Measurements from ENCODE around the gene RSRC1. TPM values are rescaled to one million over a fixed set of nuclear protein-coding genes. Genes with fewer than 3 reads are reported as not detected.

RSRC1 gene
- polyA plus RNA-seq, 1 donor (not counting 4 experiments of a cell fraction or from before 2014, with no cell fraction given): 11.1 TPM

- Histone ChIP-seq H3K4me2 (ENCODE audit: control insufficient read depth, extremely low read depth, insufficient read depth, low read depth, low read length) (no peak overlapping the region), H3K79me2 (ENCODE audit: control insufficient read depth, insufficient read depth, low read length) (no peaks in the 10 kb centered on the region), H3K9me3 (ENCODE audit: control insufficient read depth, low read depth, low read length) (no peaks in the 10 kb centered on the region), H3K27me3 (ENCODE audit: control insufficient read depth, extremely low read depth, insufficient read depth, low read length) (no peaks in the 10 kb centered on the region), H3K27ac (ENCODE audit: control insufficient read depth, insufficient read depth, low read length) (no peak overlapping the region), H3K4me3 (ENCODE audit: control insufficient read depth in 2 of 3, extremely low read depth in 1 of 3, insufficient read depth in 2 of 3, low read depth in 1 of 3, low read length in 3 of 3) (no peak overlapping the region), H3K36me3 (ENCODE audit: control insufficient read depth in 2 of 2, extremely low read depth in 1 of 2, insufficient read depth in 2 of 2, low read length in 2 of 2) (no peaks in the 10 kb centered on the region), H3K9me1 (ENCODE audit: control insufficient read depth, extremely low read depth, insufficient read depth, low read length) (no peaks in the 10 kb centered on the region), H3K9ac (ENCODE audit: control insufficient read depth, extremely low read depth, insufficient read depth, low read length) (no peak overlapping the region), H4K20me1 (ENCODE audit: control insufficient read depth, extremely low read depth, insufficient read depth, low read length) (no peaks in the 10 kb centered on the region), H3K4me1 (ENCODE audit: control insufficient read depth, extremely low read depth, insufficient read depth, low read length) (no peaks in the 10 kb centered on the region), H2AFZ (ENCODE audit: control insufficient read depth, low read length) (no peak overlapping the region)
- FAIRE-seq (no peak), DNase-seq (ENCODE audit: low read depth, low spot score) (no peak)
- dilution Hi-C loops (cut with MboI; ENCODE audit: extremely low pct_ligation_motif_present, low sequenced_read_pairs): no loop called here
- no peak for TF ChIP-seq EZH2 (IDR thresholded peaks at IDR 0.05; ENCODE audit: low read length)
- TF ChIP-seq CTCF (optimal IDR thresholded peaks at IDR 0.05 in 1 of 3, IDR thresholded peaks at IDR 0.05 in 1 of 3, conservative IDR thresholded peaks at IDR 0.05 in 1 of 3; ENCODE audit: extremely low read depth in 1 of 3, insufficient read depth in 2 of 3, low read length in 3 of 3): no peak
Measured at GRCh38 chr3:158483701-158484235, 373.9 kb downstream of the RSRC1 start.

- TF ChIP-seq CTCF (optimal IDR thresholded peaks at IDR 0.05 in 1 of 3, IDR thresholded peaks at IDR 0.05 in 1 of 3, conservative IDR thresholded peaks at IDR 0.05 in 1 of 3; ENCODE audit: extremely low read depth in 1 of 3, insufficient read depth in 2 of 3, low read length in 3 of 3) (no peak), EZH2 (IDR thresholded peaks at IDR 0.05; ENCODE audit: low read length) (no peak)
- dilution Hi-C loops (cut with MboI; ENCODE audit: extremely low pct_ligation_motif_present, low sequenced_read_pairs): no loop called here
- FAIRE-seq: no peak
Measured at GRCh38 chr3:158486200-158486599, 376.3 kb downstream of the RSRC1 start.

More at GRCh38 chr3:158486200-158486599, 376.3 kb downstream of the RSRC1 start:
- no peaks in the 10 kb centered on the region for H4K20me1 ChIP-seq (ENCODE audit: control insufficient read depth, extremely low read depth, insufficient read depth, low read length)
- no peak overlapping the region for H3K27ac ChIP-seq (ENCODE audit: control insufficient read depth, insufficient read depth, low read length)
- H3K4me1 ChIP-seq (ENCODE audit: control insufficient read depth, extremely low read depth, insufficient read depth, low read length): no peaks in the 10 kb centered on the region
- H3K36me3 ChIP-seq (ENCODE audit: control insufficient read depth in 2 of 2, extremely low read depth in 1 of 2, insufficient read depth in 2 of 2, low read length in 2 of 2): no peaks in the 10 kb centered on the region
- DNase-seq (ENCODE audit: low read depth, low spot score): no peak
- H3K9me3 ChIP-seq (ENCODE audit: control insufficient read depth, low read depth, low read length): no peaks in the 10 kb centered on the region
- H2AFZ ChIP-seq (ENCODE audit: control insufficient read depth, low read length): no peak overlapping the region
- no peaks in the 10 kb centered on the region for H3K79me2 ChIP-seq (ENCODE audit: control insufficient read depth, insufficient read depth, low read length)
- H3K9me1 ChIP-seq (ENCODE audit: control insufficient read depth, extremely low read depth, insufficient read depth, low read length): no peaks in the 10 kb centered on the region
- no peak overlapping the region for H3K9ac ChIP-seq (ENCODE audit: control insufficient read depth, extremely low read depth, insufficient read depth, low read length)
- H3K4me2 ChIP-seq (ENCODE audit: control insufficient read depth, extremely low read depth, insufficient read depth, low read depth, low read length): no peak overlapping the region
- H3K4me3 ChIP-seq (ENCODE audit: control insufficient read depth in 2 of 3, extremely low read depth in 1 of 3, insufficient read depth in 2 of 3, low read depth in 1 of 3, low read length in 3 of 3): no peak overlapping the region
- H3K27me3 ChIP-seq (ENCODE audit: control insufficient read depth, extremely low read depth, insufficient read depth, low read length): no peaks in the 10 kb centered on the region

Measured in keratinocyte (primary cell).